Eye (tissue), 1 donor: ENCODE results near the gene CCDC27.
A peak's percentile ranks its signal among the peaks of the same experiment; 100 is the strongest.

Source experiments
- DNase-seq: peaks from one replicate; pipeline ENCODE4 v3.0.0-alpha.2; 2015

Gene CCDC27

DNA sequence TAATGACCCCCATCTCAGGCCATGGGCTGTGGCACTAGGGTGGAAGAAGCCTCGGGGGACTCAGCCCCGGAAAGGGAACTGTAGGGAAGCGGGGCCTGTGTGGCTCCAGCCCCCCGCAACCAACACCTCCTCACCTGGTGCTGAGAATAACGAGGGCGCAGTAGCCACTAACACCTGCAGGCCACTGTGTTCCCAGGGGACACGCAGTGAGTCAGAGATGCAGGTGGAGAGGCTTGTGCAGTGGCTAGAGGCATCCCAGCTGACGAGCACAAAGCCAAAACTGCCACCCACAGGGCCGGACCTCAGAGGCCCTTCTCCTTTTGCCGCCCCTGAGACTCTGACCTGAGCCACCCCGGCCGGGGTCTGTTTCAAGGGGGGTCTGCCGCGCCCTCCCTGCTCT lies 33.5 kb upstream of the CCDC27 start:
- DNase-seq: no peak

DNA sequence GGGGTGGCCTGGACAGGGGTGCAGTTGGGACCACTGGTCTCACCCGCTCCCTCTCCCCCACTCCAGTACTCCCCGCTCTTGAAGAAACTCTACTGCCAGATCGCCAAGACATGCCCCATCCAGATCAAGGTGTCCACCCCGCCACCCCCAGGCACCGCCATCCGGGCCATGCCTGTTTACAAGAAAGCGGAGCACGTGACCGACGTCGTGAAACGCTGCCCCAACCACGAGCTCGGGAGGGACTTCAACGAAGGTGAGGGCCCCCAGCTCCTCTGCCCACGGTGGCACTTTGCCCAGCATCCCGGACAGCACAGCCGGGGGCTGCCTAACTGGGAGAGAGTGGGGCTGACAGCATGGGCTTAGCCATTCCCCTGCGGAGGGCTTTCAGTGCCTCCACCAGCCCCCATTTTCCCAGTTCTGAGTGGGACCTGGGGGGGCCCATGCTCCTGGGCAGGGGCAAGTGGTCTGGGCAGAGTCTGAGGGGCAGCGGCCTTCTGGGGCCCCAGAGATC lies 30.2 kb upstream of the CCDC27 start:
- DNase-seq: no peak

DNA sequence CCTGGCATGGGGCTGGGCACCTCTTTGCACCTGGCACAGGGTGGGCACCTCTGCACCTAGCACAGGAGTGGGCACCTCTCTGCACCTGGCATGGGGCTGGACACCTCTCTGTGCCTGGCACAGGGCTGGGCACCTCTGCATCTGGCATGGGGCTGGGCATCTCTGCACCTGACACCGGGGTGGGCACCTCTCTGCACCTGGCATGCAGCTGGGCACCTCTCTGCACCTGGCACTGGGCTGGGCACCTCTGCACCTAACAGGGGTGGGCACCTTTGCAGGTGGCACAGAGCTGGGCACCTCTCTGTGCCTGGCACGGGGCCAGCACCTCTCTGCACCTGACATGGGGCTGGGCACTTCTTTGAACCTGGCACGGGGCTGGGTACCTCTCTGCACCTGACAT lies 29.4 kb upstream of the CCDC27 start:
- DNase-seq: no peak

- peak; percentile 91 for DNase-seq
These were observed 27.7 kb upstream of the CCDC27 start for GRCh38 chr1:3724416-3725030.

- DNase-seq: no peak
These were observed 26.9 kb upstream of the CCDC27 start for GRCh38 chr1:3725366-3725765.

DNA sequence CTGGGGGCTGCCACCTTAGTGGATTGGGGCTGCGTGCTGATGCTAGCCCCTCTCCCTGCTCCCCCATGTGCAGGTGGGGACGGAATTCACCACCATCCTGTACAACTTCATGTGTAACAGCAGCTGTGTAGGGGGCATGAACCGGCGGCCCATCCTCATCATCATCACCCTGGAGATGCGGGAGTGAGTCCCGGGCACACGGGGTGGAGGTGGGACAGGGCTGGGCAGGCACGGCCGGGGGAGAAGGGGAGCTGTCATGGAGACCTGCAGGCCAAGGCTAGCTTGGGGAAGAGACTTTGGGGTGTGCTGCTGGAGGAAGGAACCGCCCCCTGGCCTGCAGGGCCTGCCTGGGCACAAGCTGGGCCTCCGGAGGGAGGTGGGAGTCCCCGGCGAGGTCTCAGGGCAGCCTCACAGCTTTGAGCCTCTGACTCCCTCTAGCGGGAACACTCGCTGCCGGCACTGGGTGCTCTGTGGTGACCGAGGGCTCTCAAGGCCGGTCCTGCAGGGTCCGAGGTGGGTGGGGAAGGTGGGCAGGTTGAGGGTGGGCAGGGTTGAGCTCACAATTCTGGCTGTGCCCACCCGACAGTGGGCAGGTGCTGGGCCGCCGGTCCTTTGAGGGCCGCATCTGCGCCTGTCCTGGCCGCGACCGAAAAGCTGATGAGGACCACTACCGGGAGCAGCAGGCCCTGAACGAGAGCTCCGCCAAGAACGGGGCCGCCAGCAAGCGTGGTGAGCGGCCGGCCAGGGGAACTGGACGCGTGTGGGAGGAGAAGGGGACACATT lies 25.0 kb upstream of the CCDC27 start:
- peak; percentile 66 for DNase-seq

DNA sequence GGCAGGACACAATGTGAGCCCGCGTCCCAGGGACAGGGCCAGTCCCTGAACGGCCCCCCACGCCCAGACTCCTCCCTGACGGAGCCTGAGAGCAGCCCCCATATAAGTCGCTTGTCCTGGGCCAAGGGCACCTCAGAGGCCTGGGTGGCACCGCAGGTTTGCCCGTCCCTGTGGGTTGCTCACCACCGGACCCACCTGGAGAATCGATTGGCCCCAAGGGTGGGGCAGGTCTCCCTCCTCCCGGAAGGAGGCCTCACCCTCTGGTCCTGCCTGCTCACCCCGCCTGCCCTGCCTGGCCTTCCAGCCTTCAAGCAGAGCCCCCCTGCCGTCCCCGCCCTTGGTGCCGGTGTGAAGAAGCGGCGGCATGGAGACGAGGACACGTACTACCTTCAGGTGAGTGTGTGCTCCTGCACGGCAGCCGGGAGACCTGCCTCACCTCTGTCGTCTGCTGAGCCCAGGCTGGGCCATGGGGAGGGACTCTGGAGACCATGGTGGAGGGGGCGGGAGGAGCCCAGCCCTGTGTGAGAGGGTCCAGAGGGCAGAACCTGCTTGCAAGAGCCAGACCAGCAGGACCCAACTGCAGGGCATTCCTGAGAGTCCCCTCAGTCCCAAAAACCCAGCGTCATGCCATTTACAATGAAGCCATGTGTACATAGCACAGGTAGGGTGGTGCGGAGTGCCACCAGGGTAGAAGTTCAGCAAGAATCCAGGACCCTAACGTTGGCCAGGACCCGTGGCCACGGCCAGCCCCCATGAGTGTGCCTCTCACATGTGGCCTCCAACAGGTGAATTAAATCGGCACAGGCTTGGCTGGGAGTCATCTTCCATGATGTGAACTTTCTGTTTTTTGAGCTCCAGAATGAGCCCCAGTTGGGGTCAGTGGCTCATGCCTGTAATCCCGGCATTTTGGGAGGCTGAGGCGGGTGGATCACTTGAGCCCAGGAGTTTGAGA lies 24.1 kb upstream of the CCDC27 start:
- DNase-seq: no peak

DNA sequence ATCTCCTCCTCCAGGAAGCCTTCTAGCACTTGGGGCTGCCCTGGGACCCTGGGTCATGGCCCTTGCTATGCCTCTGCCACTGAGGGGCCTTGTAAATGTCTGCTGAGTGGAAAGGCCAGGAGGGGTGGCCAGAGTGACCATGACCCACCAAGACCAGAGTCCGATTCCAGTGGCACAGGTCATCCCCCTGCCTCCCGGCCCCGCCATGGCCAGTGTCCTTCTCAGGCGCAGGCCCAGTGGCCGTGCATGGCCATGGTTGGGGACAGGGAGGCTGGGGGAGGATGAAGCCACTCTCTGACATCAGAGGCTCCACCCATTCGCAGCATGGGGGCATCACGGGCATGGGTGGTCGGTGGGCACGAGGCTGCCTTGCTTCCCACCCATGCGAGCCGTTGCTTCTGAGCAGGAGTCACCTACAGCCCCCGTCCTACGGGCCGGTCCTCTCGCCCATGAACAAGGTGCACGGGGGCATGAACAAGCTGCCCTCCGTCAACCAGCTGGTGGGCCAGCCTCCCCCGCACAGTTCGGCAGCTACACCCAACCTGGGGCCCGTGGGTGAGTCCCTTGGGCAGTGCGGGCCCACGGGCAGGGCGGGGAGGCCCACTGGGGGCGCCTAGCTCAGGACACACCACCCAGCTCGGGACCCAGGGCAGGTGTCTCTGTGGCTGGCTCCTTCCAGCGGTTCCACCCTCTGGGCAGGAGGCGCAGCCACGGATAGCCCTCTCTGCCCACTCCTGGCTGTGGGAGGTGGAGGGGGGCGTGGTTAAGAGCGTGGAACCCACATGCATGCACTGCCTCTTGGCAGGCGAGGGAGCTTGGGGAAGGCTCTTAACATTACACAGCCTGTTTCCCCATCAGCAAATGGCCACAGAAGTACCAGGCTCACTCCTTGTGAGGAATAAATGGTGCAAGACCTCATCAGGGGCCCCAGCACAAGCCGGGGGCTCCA lies 22.4 kb upstream of the CCDC27 start:
- no peak for DNase-seq

- no peak for DNase-seq
These were observed 21.6 kb upstream of the CCDC27 start for GRCh38 chr1:3730543-3731247.

GRCh38 chr1:3731583-3732433 lies 20.4 kb upstream of the CCDC27 start:
- DNase-seq: peak; percentile 57

GRCh38 chr1:3732434-3733093 lies 19.7 kb upstream of the CCDC27 start:
- DNase-seq: peak; percentile 77

DNA sequence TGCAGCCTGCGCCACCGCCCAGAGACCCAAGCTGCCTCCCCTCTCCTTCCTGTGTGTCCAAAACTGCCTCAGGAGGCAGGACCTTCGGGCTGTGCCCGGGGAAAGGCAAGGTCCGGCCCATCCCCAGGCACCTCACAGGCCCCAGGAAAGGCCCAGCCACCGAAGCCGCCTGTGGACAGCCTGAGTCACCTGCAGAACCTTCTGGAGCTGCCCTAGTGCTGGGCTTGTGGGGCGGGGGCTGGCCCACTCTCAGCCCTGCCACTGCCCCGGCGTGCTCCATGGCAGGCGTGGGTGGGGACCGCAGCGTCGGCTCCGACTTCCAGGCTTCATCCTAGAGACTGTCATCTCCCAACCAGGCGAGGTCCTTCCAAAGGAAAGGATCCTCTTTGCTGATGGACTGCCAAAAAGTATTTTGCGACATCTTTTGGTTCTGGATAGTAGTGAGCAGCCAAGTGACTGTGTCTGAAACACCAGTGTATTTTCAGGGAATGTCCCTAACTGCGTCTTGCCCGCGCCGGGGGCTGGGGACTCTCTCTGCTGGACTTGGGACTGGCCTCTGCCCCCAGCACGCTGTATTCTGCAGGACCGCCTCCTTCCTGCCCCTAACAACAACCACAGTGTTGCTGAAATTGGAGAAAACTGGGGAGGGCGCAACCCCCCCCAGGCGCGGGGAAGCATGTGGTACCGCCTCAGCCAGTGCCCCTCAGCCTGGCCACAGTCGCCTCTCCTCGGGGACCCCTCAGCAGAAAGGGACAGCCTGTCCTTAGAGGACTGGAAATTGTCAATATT lies 19.0 kb upstream of the CCDC27 start:
- DNase-seq: no peak

GRCh38 chr1:3733883-3734589 lies 18.2 kb upstream of the CCDC27 start:
- no peak for DNase-seq

GRCh38 chr1:3734602-3735001 lies 17.6 kb upstream of the CCDC27 start:
- DNase-seq: no peak

GRCh38 chr1:3735027-3735681 lies 17.1 kb upstream of the CCDC27 start:
- DNase-seq: no peak

GRCh38 chr1:3735688-3736087 lies 16.6 kb upstream of the CCDC27 start:
- DNase-seq: no peak

GRCh38 chr1:3736131-3736561 lies 16.1 kb upstream of the CCDC27 start:
- DNase-seq: no peak

DNA sequence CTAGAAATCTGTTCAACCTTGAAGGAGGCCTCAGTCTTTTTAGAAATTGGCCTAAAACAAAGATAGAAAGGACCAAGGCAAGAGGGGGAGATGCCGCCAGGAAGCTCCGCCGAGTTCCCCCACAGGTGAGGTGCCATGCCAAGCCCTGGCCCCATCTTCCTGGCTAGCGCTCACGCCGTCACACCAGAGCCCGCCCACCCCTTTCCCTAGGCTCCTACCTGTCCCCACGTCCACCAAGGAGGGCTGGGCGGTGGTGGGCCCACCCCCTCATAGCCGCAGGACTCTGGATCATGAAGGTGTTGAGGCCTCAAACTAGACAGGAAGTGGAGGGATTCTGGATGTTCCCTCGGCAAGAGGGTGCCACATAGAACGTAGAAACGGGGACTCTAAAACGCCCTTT lies 15.5 kb upstream of the CCDC27 start:
- no peak for DNase-seq
